Fibroblast of skin of back (primary cell): ENCODE results near the gene PNPLA1.
A peak's percentile ranks its signal among the peaks of the same experiment; 100 is the strongest.

Source experiments
- DNase-seq: peaks from one replicate; pipeline ENCODE4 v3.0.0-alpha.2; 2013

PNPLA1 gene

GRCh38 chr6:36246506-36247268 is 23.2 kb upstream of the PNPLA1 start:
- no peak for DNase-seq

DNA sequence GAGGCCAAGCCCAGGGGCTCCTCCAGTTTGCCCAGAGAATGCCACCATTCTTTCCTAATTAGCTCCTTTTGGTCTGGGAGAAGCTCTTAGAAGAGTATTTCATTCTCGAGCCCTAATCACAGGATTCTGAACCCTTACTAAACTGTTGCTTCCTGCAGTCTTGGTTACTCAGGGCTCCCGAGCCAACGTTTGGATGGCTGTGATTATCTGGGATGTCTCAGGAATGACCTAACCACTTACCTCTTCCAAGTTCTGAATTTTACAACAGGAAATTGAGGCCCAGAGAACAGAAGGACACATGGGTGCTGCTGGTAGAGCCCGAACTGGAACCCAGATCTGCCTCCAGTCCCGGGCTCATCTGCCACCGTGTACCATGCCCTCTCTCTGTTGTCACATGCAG is 22.2 kb upstream of the PNPLA1 start:
- peak; percentile 17 for DNase-seq

- DNase-seq = no peak
Observed at GRCh38 chr6:36248980-36249379, 20.9 kb upstream of the PNPLA1 start.

DNA sequence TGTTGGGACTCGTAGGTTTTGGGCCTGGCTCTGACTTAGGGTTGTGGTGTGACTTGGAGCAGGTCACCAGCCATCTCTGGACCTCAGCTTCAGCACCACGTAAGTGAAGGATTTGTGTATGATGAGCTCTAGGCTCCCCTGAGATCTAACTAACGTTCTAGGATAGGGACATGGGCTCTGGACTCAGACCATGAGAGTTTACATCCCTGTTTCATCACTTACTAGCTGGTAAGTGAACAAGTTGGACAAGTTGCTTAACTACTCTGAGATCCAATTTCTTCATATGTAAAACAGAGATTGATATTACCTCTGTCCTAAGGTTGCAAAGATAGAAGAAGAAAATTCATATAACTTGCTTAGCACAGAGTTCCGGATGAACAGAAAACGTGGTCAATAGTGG is 20.3 kb upstream of the PNPLA1 start:
- no peak for DNase-seq

GRCh38 chr6:36252005-36252404 is 17.9 kb upstream of the PNPLA1 start:
- no peak for DNase-seq

- no peak for DNase-seq
Observed at GRCh38 chr6:36263390-36264000, 6.4 kb upstream of the PNPLA1 start.

DNA sequence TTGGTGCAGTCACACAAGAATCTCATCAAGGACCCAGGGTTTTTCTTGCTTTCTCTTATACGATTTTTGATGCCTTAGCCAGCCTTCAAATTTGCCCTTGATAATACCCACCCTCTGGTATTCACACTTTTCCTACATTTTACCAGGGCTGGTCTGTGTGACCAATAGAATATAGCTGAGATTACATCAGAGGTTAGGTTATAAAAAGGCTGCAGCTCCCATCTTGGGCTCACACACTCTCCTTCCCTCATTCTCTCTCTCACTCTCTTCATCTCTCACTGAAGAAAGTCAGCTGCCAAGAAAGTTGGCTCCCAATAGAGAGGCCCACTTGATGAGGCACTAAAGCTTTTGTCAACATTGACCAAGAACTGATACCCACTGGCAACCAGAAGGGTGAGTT is 4.1 kb upstream of the PNPLA1 start:
- DNase-seq = no peak

DNA sequence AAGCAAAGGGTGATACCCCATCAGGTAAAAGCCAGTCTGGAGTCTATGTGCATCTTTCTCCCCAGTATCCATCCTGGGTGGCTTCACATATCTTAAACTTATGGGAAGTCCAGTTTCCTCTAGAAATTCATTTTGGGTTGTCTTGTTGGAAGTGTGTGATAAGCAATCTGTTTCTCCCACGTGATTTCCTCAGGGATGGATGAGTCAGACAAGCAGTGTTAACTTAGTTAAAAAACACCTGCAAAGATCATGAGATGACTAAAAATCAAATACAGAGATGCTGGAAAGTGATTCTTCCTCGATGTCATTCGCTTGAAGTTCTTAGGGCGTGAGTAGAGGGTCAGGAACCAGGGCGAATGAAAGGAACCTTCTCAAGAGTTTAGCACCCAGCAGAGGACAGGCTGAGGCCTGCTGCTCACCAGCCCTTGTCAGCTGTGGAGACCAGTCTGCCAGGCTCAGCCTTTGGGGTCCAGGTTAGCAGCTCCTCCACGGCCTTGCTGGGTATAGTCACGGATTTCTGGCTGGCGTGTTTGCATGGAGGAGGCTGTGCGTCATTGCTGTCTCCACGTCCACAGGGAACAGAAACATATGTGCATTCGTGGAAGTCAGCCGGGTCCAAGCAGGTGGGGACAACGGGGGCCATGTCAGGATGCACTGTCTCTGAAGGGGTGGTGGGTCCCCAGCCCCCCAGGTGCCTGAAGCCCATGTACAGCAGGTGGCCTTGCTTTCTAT is 2.8 kb upstream of the PNPLA1 start:
- DNase-seq = no peak

DNA sequence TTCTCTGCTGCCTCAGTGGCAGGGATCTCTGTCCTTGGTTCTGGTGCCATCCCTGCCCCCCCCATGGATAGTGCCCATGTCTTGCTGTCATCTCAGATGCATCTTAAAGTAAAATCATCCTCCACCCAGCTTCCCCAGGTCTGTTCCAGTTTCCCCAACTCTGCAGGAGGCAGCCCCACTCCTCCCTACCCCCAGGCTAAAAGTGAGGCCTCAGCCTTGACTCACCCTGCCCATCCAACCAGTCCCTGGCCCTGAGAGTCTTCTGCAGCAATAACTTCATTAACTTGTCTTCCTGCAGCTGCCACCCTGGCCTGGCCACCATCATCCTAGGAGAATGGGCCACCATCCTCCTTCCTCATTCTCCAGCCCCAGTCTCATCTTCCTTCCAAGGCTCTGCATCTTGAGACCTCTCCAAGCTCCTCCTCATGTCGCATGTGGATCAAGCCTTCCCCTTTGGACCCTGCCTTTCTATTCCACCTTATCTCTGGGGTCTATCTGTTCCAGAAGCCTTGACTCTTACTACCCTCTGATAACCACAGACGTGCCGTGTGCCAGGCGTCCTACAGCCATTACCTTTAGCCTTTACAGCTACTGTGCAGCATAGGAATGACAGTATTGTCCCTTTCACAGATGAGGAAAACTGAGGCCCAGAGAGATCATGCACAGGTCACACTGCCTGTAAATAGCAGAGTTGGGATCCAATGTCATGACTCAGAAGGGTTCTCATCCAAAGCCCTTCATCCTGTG is 2.0 kb upstream of the PNPLA1 start:
- DNase-seq = no peak

DNA sequence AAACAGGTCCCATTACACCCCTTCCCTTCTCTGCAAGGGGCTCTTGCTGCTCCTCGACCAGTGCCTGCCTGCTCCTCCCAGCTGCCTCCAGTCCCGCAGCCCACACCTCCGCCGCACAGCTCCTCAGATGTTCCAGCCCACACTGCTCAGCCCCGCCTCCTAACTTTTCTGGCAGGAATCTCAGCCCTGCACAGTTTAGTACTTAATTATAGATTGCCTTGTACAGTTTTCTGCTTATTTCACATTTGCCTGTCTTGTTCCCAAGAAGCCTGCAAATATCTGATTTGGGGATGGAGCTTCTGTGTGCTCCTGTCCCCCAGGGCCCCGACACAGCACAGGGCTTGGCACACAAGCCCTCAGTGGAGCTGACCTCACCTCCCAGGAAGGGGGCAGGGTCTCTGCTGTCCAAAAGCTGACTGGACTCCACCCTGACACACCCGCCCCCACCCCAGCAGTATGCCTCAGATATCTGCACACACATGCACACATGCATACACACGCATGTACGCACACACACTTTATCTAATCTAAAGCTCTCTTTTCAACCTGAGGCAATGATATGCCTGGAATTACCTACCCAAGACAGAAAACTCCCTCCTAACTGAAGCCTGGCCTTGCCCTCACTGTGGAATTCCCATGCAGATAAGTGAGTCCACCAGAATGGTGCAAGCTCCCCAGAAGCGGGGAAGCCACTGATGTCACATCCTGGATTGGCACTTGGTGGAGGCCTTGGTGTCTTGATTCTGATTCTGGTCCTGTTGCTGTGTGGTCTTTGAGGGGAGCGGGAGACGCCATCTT is 1.2 kb upstream of the PNPLA1 start:
- DNase-seq = no peak

- DNase-seq = no peak
Observed at GRCh38 chr6:36272234-36272633, 2.4 kb downstream of the PNPLA1 start.

GRCh38 chr6:36273067-36273466 is 3.2 kb downstream of the PNPLA1 start:
- DNase-seq = no peak

- DNase-seq = no peak
Observed at GRCh38 chr6:36273802-36274514, 4.1 kb downstream of the PNPLA1 start.

GRCh38 chr6:36276581-36277536 is 7.0 kb downstream of the PNPLA1 start:
- DNase-seq = no peak

DNA sequence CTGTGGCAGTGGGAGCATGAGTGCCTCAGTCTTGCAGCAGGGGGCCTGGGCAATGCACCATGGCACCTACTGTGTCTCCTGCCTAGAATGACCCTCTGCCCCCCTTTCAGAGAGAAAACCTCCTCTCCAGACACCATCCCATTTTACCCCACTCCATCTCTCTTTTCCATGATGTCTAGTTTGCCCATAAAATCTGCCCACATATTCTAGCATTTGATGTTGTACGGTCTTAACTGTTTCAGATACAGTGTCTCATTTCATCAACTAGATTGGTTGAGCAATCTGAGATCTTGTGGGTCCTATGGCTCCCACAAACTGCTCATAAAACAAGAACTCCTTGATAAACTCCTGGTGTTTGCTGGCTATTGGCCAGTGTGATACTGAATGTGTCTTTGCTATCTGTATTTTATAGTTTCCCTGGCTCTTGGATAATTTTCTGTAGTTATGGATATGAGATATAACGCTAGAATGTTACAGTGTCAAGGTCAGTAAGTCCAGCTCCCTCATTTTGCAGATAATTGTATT is 8.1 kb downstream of the PNPLA1 start:
- DNase-seq = no peak

GRCh38 chr6:36280467-36280866 is 10.6 kb downstream of the PNPLA1 start:
- DNase-seq = no peak

- DNase-seq = no peak
Observed at GRCh38 chr6:36280983-36281382, 11.1 kb downstream of the PNPLA1 start.

DNA sequence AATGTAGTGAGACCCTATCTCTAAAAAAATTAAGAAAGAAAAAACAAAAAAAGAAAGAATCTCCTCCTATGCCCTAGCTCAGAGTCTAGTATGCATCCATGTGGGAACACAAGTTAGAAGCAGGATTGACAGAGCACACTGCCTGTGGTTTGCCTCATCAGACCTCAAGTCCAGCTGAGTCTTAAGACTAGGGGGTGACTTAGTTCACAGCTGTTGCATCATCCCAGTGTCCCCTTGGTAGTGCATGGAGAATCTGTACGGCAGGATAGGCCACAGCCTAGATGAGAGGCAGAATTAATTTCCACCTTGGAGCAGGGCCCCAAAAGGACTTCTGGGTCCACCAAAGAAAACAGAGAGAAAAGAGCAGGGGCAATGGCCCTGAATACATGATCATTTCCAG is 13.7 kb downstream of the PNPLA1 start:
- DNase-seq = no peak

DNA sequence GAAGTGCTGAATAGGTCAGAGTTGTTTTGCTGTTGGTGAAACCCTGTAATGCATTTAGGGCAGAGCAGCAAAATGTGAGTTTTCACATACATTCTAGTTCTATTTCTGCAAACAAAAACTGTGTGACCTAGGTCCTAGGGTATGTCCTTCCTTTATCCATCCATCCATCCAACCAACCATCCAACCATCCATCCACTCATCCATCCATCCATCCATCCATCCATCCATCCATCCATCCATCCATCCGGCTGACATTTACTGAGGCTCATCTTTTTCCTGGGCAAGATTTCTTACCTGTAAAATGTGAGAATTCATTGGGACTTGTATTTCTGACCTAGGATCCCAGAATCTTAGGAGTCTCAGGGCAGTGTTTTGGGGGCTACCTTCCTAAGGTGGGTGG is 14.5 kb downstream of the PNPLA1 start:
- no peak for DNase-seq

GRCh38 chr6:36285187-36285671 is 15.4 kb downstream of the PNPLA1 start:
- no peak for DNase-seq
